ENCODE results near the gene PKNOX2. TPM values are rescaled to one million over a fixed set of nuclear protein-coding genes. Genes with fewer than 3 reads are reported as not detected.

Gene PKNOX2
- total RNA-seq, 1 donor from 2014 or later: 17.8 TPM

GRCh38 chr11:125139778-125140177 lies 24.8 kb upstream of the PKNOX2 start:
- Histone ChIP-seq H3K27me3 (peaks cover 5% of the 10 kb centered on the region), H3K27ac (no peak overlapping the region), H3K4me3 (no peak overlapping the region), H3K9me3 (no peaks in the 10 kb centered on the region), H3K4me1 (peaks cover 6% of the 10 kb centered on the region), H3K36me3 (no peaks in the 10 kb centered on the region)
- ATAC-seq (no peak), DNase-seq (no peak)
- no peak for TF ChIP-seq CTCF (IDR thresholded peaks at IDR 0.05)
- intact Hi-C loops (cut with DNase I): no loop called here

- no peak for TF ChIP-seq CTCF (IDR thresholded peaks at IDR 0.05)
- Histone ChIP-seq H3K36me3 (no peaks in the 10 kb centered on the region), H3K27ac (no peak overlapping the region), H3K4me1 (peaks cover 6% of the 10 kb centered on the region), H3K4me3 (no peak overlapping the region), H3K27me3 (peaks cover 5% of the 10 kb centered on the region), H3K9me3 (no peaks in the 10 kb centered on the region)
- intact Hi-C loops (cut with DNase I): no loop called here
- ATAC-seq: no peak
- no peak for DNase-seq
Observed at GRCh38 chr11:125140233-125140632, 24.3 kb upstream of the PKNOX2 start.

GRCh38 chr11:125141178-125141577 lies 23.4 kb upstream of the PKNOX2 start:
- H3K36me3 ChIP-seq: no peaks in the 10 kb centered on the region
- intact Hi-C loops (cut with DNase I): no loop called here
- ATAC-seq (no peak), DNase-seq (no peak)
- H3K27me3 ChIP-seq: peaks cover 5% of the 10 kb centered on the region
- peaks cover 6% of the 10 kb centered on the region for H3K4me1 ChIP-seq
- no peak overlapping the region for H3K4me3 ChIP-seq
- no peaks in the 10 kb centered on the region for H3K9me3 ChIP-seq
- no peak overlapping the region for H3K27ac ChIP-seq
- no peak for TF ChIP-seq CTCF (IDR thresholded peaks at IDR 0.05)

GRCh38 chr11:125141686-125142535 lies 22.6 kb upstream of the PKNOX2 start:
- Histone ChIP-seq H3K36me3 (no peaks in the 10 kb centered on the region), H3K27me3 (peaks cover 5% of the 10 kb centered on the region), H3K4me1 (peaks cover 6% of the 10 kb centered on the region), H3K4me3 (no peak overlapping the region), H3K9me3 (no peaks in the 10 kb centered on the region), H3K27ac (no peak overlapping the region)
- DNase-seq: peak; percentile 71
- intact Hi-C loops (cut with DNase I): no loop called here
- ATAC-seq: peak; percentile 92
- peak; percentile 99 for TF ChIP-seq CTCF (IDR thresholded peaks at IDR 0.05)

GRCh38 chr11:125146232-125146631 lies 18.3 kb upstream of the PKNOX2 start:
- intact Hi-C loops (cut with DNase I): no loop called here
- no peak for DNase-seq

More at GRCh38 chr11:125146232-125146631, 18.3 kb upstream of the PKNOX2 start:
- no peak overlapping the region for H3K27ac ChIP-seq
- H3K36me3 ChIP-seq: no peaks in the 10 kb centered on the region
- ATAC-seq: no peak
- no peak overlapping the region for H3K4me3 ChIP-seq
- H3K9me3 ChIP-seq: no peaks in the 10 kb centered on the region
- TF ChIP-seq CTCF (IDR thresholded peaks at IDR 0.05): no peak
- peaks cover 6% of the 10 kb centered on the region for H3K4me1 ChIP-seq
- peaks cover 5% of the 10 kb centered on the region for H3K27me3 ChIP-seq

Data from upper lobe of right lung (tissue), 1 donor.